ENCODE results near the gene CLK2. TPM values are rescaled to one million over a fixed set of nuclear protein-coding genes. Genes with fewer than 3 reads are reported as not detected.
A peak's percentile ranks its signal among the peaks of the same experiment; 100 is the strongest.

CLK2 gene
- total and polyA plus RNA-seq, 2 of the 13 experiments (the other 11 are each of a cell fraction or from before 2014, with no cell fraction given), result 20.1 to 73.5 TPM

- CTCF ChIA-PET (ENCODE audit: low intra/inter-chr PET ratio, low total read pairs), result interaction anchor here (3.0 to 3.7 kb wide), 2 partner anchors 31 to 58 kb away, joined by 35 to 36 read pairs; partner anchors contain the start of gene HCN3
- H2AFZ ChIP-seq (ENCODE audit: low read length), result no peak within 1 kb of the TSS
- in situ Hi-C loops (cut with HindIII; ENCODE audit: extremely low pct_ligation_motif_present, low pct_unique_long_range_greater_than_20kb), result loop anchor here (10.0 kb wide), 1 partner anchor 54 kb away; the partner anchor contains the start of gene ENTREP3
- TF ChIP-seq GPBP1L1 (CRISPR knock-in tag; IDR thresholded peaks at IDR 0.05), result no peak
- TF ChIP-seq NFYC (CRISPR knock-in tag; IDR thresholded peaks at IDR 0.05), result peak; percentile 99
- peak; percentile 52; the same call in 1 of the 2 replicates for TF ChIP-seq ZNF430 (CRISPR knock-in tag; IDR thresholded peaks at IDR 0.05)
- 0 out of 2 replicates have a peak, but pooled peaks have one; percentile 38 for TF ChIP-seq ZNF431 (CRISPR knock-in tag; IDR thresholded peaks at IDR 0.05; ENCODE audit: borderline replicate concordance, low read depth)
- TF ChIP-seq HMGXB3 (CRISPR knock-in tag; IDR thresholded peaks at IDR 0.05; ENCODE audit: borderline replicate concordance), result peak; percentile 100
- TF ChIP-seq IRF2 (CRISPR knock-in tag; IDR thresholded peaks at IDR 0.05), result peak; percentile 88
- no peak for TF ChIP-seq SP140L (CRISPR knock-in tag; IDR thresholded peaks at IDR 0.05; ENCODE audit: borderline replicate concordance)
- 0 out of 2 replicates have a peak, but pooled peaks have one; percentile 23 for TF ChIP-seq ZNF761 (CRISPR knock-in tag; conservative IDR thresholded peaks at IDR 0.05)
- peak; percentile 40; the same call in 1 of the 2 replicates for TF ChIP-seq ZNF614 (CRISPR knock-in tag; IDR thresholded peaks at IDR 0.05; ENCODE audit: borderline replicate concordance)
- peak; percentile 77; the same call in 1 of the 2 replicates for TF ChIP-seq ZNF543 (CRISPR knock-in tag; IDR thresholded peaks at IDR 0.05)
- TF ChIP-seq ZNF143 (CRISPR knock-in tag; IDR thresholded peaks at IDR 0.05), result peak; percentile 99
- TF ChIP-seq E2F5 (CRISPR knock-in tag; conservative IDR thresholded peaks at IDR 0.05), result peak; percentile 76
- peak; percentile 85; the same call in 1 of the 2 replicates for TF ChIP-seq NAIF1 (CRISPR knock-in tag; IDR thresholded peaks at IDR 0.05; ENCODE audit: borderline replicate concordance)
- no peak for TF ChIP-seq RFX1 (IDR thresholded peaks at IDR 0.05)
- peak; percentile 94; the same call in 1 of the 2 replicates for TF ChIP-seq AKAP8 (CRISPR knock-in tag; IDR thresholded peaks at IDR 0.05)
Observed at GRCh38 chr1:155308493-155309422, 35.5 kb upstream of the CLK2 start, which contains the start of gene FDPS. Gene FDPS, plus strand, starts transcription at chr1:155308866. Its CDS starts 924 bp downstream, at chr1:155309790.

More at GRCh38 chr1:155308493-155309422, 35.5 kb upstream of the CLK2 start, which contains the start of gene FDPS:
- H3K4me2 ChIP-seq (ENCODE audit: low read depth, low read length), result peak within 1 kb of the TSS; percentile 77
- no peaks in the 10 kb centered on the region; a peak in 1 of 5 replicates for H3K27me3 ChIP-seq (ENCODE audit: control insufficient read depth in 1 of 2, insufficient read depth in 2 of 2, low read length in 2 of 2)
- H3K4me1 ChIP-seq (ENCODE audit: insufficient read depth, low read length), result peaks cover 84% of the 10 kb centered on the region
- ATAC-seq, result peak; percentile 92
- FAIRE-seq, result peak; percentile 98
- peaks cover 58% of the 10 kb centered on the region for H3K79me2 ChIP-seq (ENCODE audit: insufficient read depth, low read length)
- POLR2A ChIA-PET, result interaction anchor here (0.7 to 5.5 kb wide), 12 partner anchors 8 to 254 kb away, joined by 3 to 51 read pairs (median 7); partner anchors contain the start of genes ASH1L, CLK2, ENTREP3 and HCN3
- peak; percentile 97 for DNase-seq (ENCODE audit: low spot score)
- under 1% methylated on average over 36 of the region's 51 CpGs for WGBS (ENCODE audit: low lambda C conversion rate)
- BruUV-seq (replicated peaks), result TSS peak; percentile 91
- no peaks in the 10 kb centered on the region for H3K9me3 ChIP-seq (ENCODE audit: low read length)
- H3K36me3 ChIP-seq (replicated peaks in 1 of 2; ENCODE audit: control insufficient read depth in 1 of 2, insufficient read depth in 2 of 2, low read length in 2 of 2), result peaks cover 5 to 14% of the 10 kb centered on the region in 2 experiments; a peak in 4 of 5 replicates
- peaks cover 14% of the 10 kb centered on the region for H4K20me1 ChIP-seq (ENCODE audit: insufficient read depth, low read length)
- peak within 1 kb of the TSS; percentile 98 for H3K9ac ChIP-seq (ENCODE audit: insufficient read depth, low read depth, low read length)
- intact Hi-C loops (cut with micrococcal nuclease; ENCODE audit: unreplicated experiment), result loop anchor here (1.0 to 10.0 kb wide), 4 partner anchors 15 to 104 kb away; partner anchors contain the start of genes ENTREP3, HCN3, MTX1 and THBS3
- peak within 1 kb of the TSS; percentile 92 to 95 (median 94) for H3K4me3 ChIP-seq (replicated peaks in 1 of 3; ENCODE audit: insufficient read depth in 1 of 3, low read depth in 2 of 3, low read length in 3 of 3)
- H3K27ac ChIP-seq (ENCODE audit: extremely low read length, insufficient read depth, low read length), result peak within 1 kb of the TSS; percentile 83

Measured in HepG2 (cell line).